ENCODE results near the gene HEPACAM.

HEPACAM gene

GRCh38 chr11:124934862-124935547 lies 842 bp downstream of the HEPACAM start:
- no peak for DNase-seq (ENCODE audit: insufficient read length, low spot score)
- FAIRE-seq, result no peak
- TF ChIP-seq, protein P1, sequence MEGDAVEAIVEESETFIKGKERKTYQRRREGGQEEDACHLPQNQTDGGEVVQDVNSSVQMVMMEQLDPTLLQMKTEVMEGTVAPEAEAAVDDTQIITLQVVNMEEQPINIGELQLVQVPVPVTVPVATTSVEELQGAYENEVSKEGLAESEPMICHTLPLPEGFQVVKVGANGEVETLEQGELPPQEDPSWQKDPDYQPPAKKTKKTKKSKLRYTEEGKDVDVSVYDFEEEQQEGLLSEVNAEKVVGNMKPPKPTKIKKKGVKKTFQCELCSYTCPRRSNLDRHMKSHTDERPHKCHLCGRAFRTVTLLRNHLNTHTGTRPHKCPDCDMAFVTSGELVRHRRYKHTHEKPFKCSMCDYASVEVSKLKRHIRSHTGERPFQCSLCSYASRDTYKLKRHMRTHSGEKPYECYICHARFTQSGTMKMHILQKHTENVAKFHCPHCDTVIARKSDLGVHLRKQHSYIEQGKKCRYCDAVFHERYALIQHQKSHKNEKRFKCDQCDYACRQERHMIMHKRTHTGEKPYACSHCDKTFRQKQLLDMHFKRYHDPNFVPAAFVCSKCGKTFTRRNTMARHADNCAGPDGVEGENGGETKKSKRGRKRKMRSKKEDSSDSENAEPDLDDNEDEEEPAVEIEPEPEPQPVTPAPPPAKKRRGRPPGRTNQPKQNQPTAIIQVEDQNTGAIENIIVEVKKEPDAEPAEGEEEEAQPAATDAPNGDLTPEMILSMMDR (IDR thresholded peaks at IDR 0.05; ENCODE audit: insufficient read depth, missing control alignments), result no peak

DNA sequence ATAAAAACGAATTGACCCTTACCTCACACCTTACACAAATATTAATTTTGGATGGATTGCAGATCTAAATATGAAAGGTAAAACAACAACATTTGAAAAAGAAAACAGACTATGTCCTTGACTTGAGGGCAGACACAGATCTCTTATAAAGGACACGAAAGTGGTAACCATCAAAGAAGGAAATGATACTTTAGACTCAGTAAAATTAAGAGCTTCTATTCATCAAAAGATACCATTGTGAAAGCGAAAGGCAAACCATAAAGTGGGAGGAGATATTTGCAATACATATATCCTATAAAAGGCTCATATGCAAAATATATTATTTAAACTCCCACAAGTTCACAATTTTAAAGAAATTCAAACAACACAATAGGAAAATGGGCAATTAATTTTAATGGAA lies 5.0 kb downstream of the HEPACAM start:
- TF ChIP-seq, protein P1 (IDR thresholded peaks at IDR 0.05; ENCODE audit: insufficient read depth, missing control alignments), result no peak
- no peak for DNase-seq (ENCODE audit: insufficient read length, low spot score)
- FAIRE-seq, result no peak

DNA sequence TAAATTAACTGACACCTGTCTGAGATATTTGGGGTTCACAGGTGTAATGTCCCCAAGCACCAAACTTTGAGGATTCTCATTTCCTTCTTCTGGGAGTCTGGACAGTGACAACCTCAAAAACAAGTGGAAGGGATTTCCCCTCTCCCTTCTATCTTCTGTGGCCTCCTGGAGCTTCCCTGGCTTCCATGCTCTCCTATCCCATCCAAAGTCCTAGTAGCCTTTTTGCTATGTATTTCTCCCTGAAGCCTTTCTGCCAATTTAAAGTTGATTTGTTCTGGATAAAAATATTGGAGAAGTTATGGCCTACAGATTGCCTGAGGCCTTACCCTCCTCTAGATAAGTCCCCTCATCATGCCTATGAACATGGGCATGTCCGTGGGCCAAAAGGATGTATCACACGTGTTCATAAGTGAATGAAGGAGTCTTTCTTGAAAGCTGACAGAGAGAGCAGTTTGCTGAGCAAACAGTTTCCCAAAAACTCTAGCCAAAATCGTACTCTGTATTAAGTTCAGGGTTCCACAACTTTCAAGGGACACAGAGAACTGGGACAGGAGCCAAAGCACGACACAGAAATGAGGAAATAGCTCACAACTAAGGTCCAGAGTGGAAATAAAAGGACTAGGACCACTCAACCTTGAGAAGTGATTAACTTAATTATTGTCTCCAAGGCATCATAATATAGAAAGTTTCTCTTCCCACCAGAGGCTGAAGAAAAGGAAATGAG lies 6.7 kb downstream of the HEPACAM start:
- DNase-seq (ENCODE audit: insufficient read length, low spot score), result no peak
- no peak for FAIRE-seq
- TF ChIP-seq, protein P1 (IDR thresholded peaks at IDR 0.05; ENCODE audit: insufficient read depth, missing control alignments), result no peak

DNA sequence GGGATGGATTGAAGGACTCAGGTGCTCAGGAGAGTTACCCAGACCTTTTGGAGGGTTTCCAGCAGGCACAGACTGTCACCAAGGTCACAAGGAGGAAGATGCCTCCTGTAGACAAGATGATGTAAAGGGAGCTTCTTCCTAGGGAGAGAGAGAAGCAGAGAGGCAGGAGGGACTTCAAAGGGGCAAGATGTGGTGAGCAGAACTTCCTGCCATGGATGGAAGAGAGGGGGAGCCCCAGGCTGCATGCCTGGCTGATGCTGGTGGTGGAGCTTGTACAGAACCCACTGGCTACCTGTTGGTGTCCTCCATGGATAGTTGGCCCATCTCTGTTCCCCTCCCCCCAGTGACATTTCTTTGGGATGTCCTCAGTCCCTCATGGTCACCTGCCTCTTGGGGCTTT lies 12.6 kb downstream of the HEPACAM start:
- FAIRE-seq (no peak), DNase-seq (ENCODE audit: insufficient read length, low spot score) (no peak)
- TF ChIP-seq, protein P1 (IDR thresholded peaks at IDR 0.05; ENCODE audit: insufficient read depth, missing control alignments), result no peak

DNA sequence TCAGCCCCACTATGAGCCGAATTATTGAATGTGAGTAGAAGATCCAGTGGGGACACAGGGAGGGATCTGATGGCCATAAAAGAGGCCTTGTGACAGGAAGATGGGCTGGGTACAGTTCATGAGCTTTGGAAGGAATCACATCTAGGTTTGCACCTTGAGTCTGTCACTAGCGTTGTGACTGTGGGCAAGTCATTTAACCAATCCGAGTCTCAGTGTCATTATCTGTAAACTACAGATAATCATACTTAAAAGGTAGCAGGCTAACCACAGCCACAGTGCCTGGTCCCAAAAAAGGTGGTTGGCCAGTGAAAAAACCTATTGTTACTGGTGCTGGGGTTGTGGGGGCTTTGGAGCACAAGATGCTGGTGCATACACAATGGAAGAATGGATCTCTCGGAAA lies 13.0 kb downstream of the HEPACAM start:
- DNase-seq (ENCODE audit: insufficient read length, low spot score) (no peak), FAIRE-seq (no peak)
- TF ChIP-seq, protein P1 (IDR thresholded peaks at IDR 0.05; ENCODE audit: insufficient read depth, missing control alignments), result no peak

GRCh38 chr11:124920870-124921609 lies 14.8 kb downstream of the HEPACAM start:
- DNase-seq (ENCODE audit: insufficient read length, low spot score), result no peak
- FAIRE-seq, result no peak
- TF ChIP-seq, protein P1 (IDR thresholded peaks at IDR 0.05; ENCODE audit: insufficient read depth, missing control alignments), result no peak
